ENCODE measurements around the gene ADH6.

Gene ADH6

DNA sequence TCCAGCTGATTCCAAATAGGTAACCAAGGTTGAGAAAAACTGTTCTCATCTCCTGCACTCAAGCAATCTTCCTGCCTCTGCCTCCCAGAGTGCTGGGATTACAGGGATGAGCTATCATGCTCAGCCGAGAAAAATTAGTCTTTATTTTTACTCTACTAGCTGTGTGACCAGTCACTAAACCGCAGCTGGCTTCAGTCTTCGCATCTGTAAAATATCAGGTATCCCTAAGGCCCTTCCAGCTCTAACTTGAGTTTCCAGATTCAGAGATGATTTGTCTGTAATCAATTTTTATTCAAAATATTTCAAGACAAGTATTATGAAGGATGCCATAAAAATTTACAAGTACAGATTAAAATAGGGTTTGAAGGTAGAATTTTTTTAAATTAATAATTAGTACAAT, 3.5 kb downstream of the ADH6 start:
- Histone ChIP-seq H3K27ac (ENCODE audit: insufficient read depth, low read depth, low read length, poor library complexity, severe bottlenecking) (no peak overlapping the region), H3K36me3 (ENCODE audit: control insufficient read depth, insufficient read depth, low read length) (no peaks in the 10 kb centered on the region), H3K4me3 (ENCODE audit: insufficient read depth, low read depth, low read length) (no peak overlapping the region), H3K9me3 (ENCODE audit: control insufficient read depth, low read length) (no peaks in the 10 kb centered on the region), H3K27me3 (ENCODE audit: control insufficient read depth, insufficient read depth, low read length, poor library complexity, severe bottlenecking) (no peaks in the 10 kb centered on the region), H3K4me1 (ENCODE audit: control insufficient read depth, insufficient read depth, low read length) (no peaks in the 10 kb centered on the region)
- 91 to 95% methylated on average over 3 of the region's 3 CpGs for WGBS, 2 experiments

DNA sequence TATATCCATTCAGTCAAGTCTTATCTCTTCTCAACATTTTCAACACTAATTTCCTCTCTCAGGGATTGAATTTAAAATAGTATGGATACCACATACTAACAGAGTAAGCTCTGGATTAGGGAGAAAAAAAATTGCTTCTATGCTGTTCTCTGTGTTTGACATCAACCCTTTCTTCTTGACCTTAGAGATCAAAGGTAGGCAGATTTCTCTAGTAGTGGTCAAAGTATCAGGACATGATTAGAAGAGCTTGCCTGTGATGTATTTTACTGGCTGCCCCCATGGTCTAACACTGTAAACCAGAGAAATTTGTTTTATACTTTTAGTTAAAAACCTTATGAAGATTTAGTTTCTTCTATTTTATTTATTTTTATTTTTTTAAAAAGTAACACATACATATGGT, 8.3 kb downstream of the ADH6 start:
- H3K4me1 ChIP-seq (ENCODE audit: control insufficient read depth, insufficient read depth, low read length): no peaks in the 10 kb centered on the region
- no peaks in the 10 kb centered on the region for H3K36me3 ChIP-seq (ENCODE audit: control insufficient read depth, insufficient read depth, low read length)
- no peak overlapping the region for H3K27ac ChIP-seq (ENCODE audit: insufficient read depth, low read depth, low read length, poor library complexity, severe bottlenecking)
- no peaks in the 10 kb centered on the region for H3K9me3 ChIP-seq (ENCODE audit: control insufficient read depth, low read length)
- H3K4me3 ChIP-seq (ENCODE audit: insufficient read depth, low read depth, low read length): no peak overlapping the region
- H3K27me3 ChIP-seq (ENCODE audit: control insufficient read depth, insufficient read depth, low read length, poor library complexity, severe bottlenecking): no peaks in the 10 kb centered on the region

- Histone ChIP-seq H3K27me3 (ENCODE audit: control insufficient read depth, insufficient read depth, low read length, poor library complexity, severe bottlenecking) (no peaks in the 10 kb centered on the region), H3K27ac (ENCODE audit: insufficient read depth, low read depth, low read length, poor library complexity, severe bottlenecking) (no peak overlapping the region), H3K4me3 (ENCODE audit: insufficient read depth, low read depth, low read length) (no peak overlapping the region), H3K4me1 (ENCODE audit: control insufficient read depth, insufficient read depth, low read length) (no peaks in the 10 kb centered on the region), H3K9me3 (ENCODE audit: control insufficient read depth, low read length) (no peaks in the 10 kb centered on the region), H3K36me3 (ENCODE audit: control insufficient read depth, insufficient read depth, low read length) (no peaks in the 10 kb centered on the region)
- WGBS, 2 experiments: 100% methylated on average over 1 of the region's 1 CpG
Observed at GRCh38 chr4:99209671-99210070, 9.4 kb downstream of the ADH6 start.

GRCh38 chr4:99208719-99209075, 10.3 kb downstream of the ADH6 start:
- Histone ChIP-seq H3K4me1 (ENCODE audit: control insufficient read depth, insufficient read depth, low read length) (no peaks in the 10 kb centered on the region), H3K4me3 (ENCODE audit: insufficient read depth, low read depth, low read length) (no peak overlapping the region), H3K9me3 (ENCODE audit: control insufficient read depth, low read length) (no peaks in the 10 kb centered on the region), H3K27me3 (ENCODE audit: control insufficient read depth, insufficient read depth, low read length, poor library complexity, severe bottlenecking) (no peaks in the 10 kb centered on the region), H3K36me3 (ENCODE audit: control insufficient read depth, insufficient read depth, low read length) (no peaks in the 10 kb centered on the region), H3K27ac (ENCODE audit: insufficient read depth, low read depth, low read length, poor library complexity, severe bottlenecking) (no peak overlapping the region)
- 79% methylated on average over 1 of the region's 2 CpGs for WGBS, 2 experiments

GRCh38 chr4:99207911-99208718, 10.9 kb downstream of the ADH6 start:
- no peaks in the 10 kb centered on the region for H3K36me3 ChIP-seq (ENCODE audit: control insufficient read depth, insufficient read depth, low read length)
- no peak overlapping the region for H3K27ac ChIP-seq (ENCODE audit: insufficient read depth, low read depth, low read length, poor library complexity, severe bottlenecking)
- H3K4me3 ChIP-seq (ENCODE audit: insufficient read depth, low read depth, low read length): no peak overlapping the region
- whole genome bisulfite sequencing, 2 experiments: 92 to 93% methylated on average over 9 to 10 of the region's 10 CpGs
- H3K4me1 ChIP-seq (ENCODE audit: control insufficient read depth, insufficient read depth, low read length): no peaks in the 10 kb centered on the region
- no peaks in the 10 kb centered on the region for H3K27me3 ChIP-seq (ENCODE audit: control insufficient read depth, insufficient read depth, low read length, poor library complexity, severe bottlenecking)
- H3K9me3 ChIP-seq (ENCODE audit: control insufficient read depth, low read length): no peaks in the 10 kb centered on the region

GRCh38 chr4:99207069-99207743, 11.8 kb downstream of the ADH6 start:
- H3K27me3 ChIP-seq (ENCODE audit: control insufficient read depth, insufficient read depth, low read length, poor library complexity, severe bottlenecking): no peaks in the 10 kb centered on the region
- H3K4me1 ChIP-seq (ENCODE audit: control insufficient read depth, insufficient read depth, low read length): no peaks in the 10 kb centered on the region
- H3K9me3 ChIP-seq (ENCODE audit: control insufficient read depth, low read length): no peaks in the 10 kb centered on the region
- no peak overlapping the region for H3K4me3 ChIP-seq (ENCODE audit: insufficient read depth, low read depth, low read length)
- 47 to 52% methylated on average over 2 of the region's 4 CpGs for WGBS, 2 experiments
- H3K27ac ChIP-seq (ENCODE audit: insufficient read depth, low read depth, low read length, poor library complexity, severe bottlenecking): no peak overlapping the region
- H3K36me3 ChIP-seq (ENCODE audit: control insufficient read depth, insufficient read depth, low read length): no peaks in the 10 kb centered on the region

- Histone ChIP-seq H3K4me3 (ENCODE audit: insufficient read depth, low read depth, low read length) (no peak overlapping the region), H3K27ac (ENCODE audit: insufficient read depth, low read depth, low read length, poor library complexity, severe bottlenecking) (no peak overlapping the region), H3K4me1 (ENCODE audit: control insufficient read depth, insufficient read depth, low read length) (no peaks in the 10 kb centered on the region), H3K27me3 (ENCODE audit: control insufficient read depth, insufficient read depth, low read length, poor library complexity, severe bottlenecking) (no peaks in the 10 kb centered on the region), H3K36me3 (ENCODE audit: control insufficient read depth, insufficient read depth, low read length) (no peaks in the 10 kb centered on the region), H3K9me3 (ENCODE audit: control insufficient read depth, low read length) (no peaks in the 10 kb centered on the region)
- 93 to 95% methylated on average over 3 to 5 of the region's 5 CpGs for WGBS, 2 experiments
Observed at GRCh38 chr4:99205153-99205979, 13.7 kb downstream of the ADH6 start.

DNA sequence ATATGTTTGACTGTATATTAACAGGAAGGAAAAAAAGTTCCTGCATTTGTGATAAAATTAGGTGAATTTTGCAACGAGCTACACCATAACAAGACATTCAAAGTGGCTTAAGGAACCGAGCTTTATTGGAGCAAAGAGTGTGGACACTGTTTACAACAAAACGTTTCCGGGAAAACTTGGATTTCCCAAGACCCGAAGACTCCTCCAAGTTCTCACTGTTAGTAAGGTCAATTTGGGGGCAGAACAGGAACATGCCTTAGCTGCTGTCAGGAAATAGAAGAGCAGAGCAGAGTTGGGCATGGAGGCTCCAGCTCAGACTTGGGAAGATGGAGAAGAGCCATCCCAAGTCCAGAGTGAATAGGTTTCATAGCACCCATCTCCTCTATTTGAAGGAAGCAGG, 16.5 kb downstream of the ADH6 start:
- Histone ChIP-seq H3K4me3 (ENCODE audit: insufficient read depth, low read depth, low read length) (no peak overlapping the region), H3K36me3 (ENCODE audit: control insufficient read depth, insufficient read depth, low read length) (no peaks in the 10 kb centered on the region), H3K27ac (ENCODE audit: insufficient read depth, low read depth, low read length, poor library complexity, severe bottlenecking) (no peak overlapping the region), H3K9me3 (ENCODE audit: control insufficient read depth, low read length) (no peaks in the 10 kb centered on the region), H3K27me3 (ENCODE audit: control insufficient read depth, insufficient read depth, low read length, poor library complexity, severe bottlenecking) (no peaks in the 10 kb centered on the region), H3K4me1 (ENCODE audit: control insufficient read depth, insufficient read depth, low read length) (no peaks in the 10 kb centered on the region)
- WGBS, 2 experiments: 88 to 97% methylated on average over 5 of the region's 5 CpGs

DNA sequence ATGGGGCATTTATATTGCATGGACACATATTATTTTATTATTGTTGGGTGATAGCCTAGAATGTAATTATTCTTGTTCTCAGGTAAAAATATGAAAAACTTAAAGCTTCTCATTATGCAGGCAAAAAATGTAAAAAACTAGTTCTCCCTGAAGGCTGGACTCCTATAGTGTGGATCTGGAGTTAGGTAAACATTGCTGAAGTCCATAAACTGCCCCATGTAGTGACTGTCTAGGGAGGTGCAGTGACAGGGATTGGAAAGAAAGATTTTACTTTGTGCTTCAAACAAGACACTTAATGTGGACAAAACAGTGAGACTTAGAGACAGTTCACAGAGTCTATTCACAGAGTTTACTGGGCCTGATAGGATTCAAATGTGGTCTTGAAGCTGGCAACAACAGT, 17.0 kb downstream of the ADH6 start:
- H3K4me3 ChIP-seq (ENCODE audit: insufficient read depth, low read depth, low read length): no peak overlapping the region
- no peaks in the 10 kb centered on the region for H3K4me1 ChIP-seq (ENCODE audit: control insufficient read depth, insufficient read depth, low read length)
- no peaks in the 10 kb centered on the region for H3K9me3 ChIP-seq (ENCODE audit: control insufficient read depth, low read length)
- no peaks in the 10 kb centered on the region for H3K27me3 ChIP-seq (ENCODE audit: control insufficient read depth, insufficient read depth, low read length, poor library complexity, severe bottlenecking)
- no peaks in the 10 kb centered on the region for H3K36me3 ChIP-seq (ENCODE audit: control insufficient read depth, insufficient read depth, low read length)
- H3K27ac ChIP-seq (ENCODE audit: insufficient read depth, low read depth, low read length, poor library complexity, severe bottlenecking): no peak overlapping the region

GRCh38 chr4:99201690-99202089, 17.4 kb downstream of the ADH6 start:
- WGBS, 2 experiments: 87 to 100% methylated on average over 1 to 3 of the region's 3 CpGs

More at GRCh38 chr4:99201690-99202089, 17.4 kb downstream of the ADH6 start:
- Histone ChIP-seq H3K27ac (ENCODE audit: insufficient read depth, low read depth, low read length, poor library complexity, severe bottlenecking) (no peak overlapping the region), H3K4me1 (ENCODE audit: control insufficient read depth, insufficient read depth, low read length) (no peaks in the 10 kb centered on the region), H3K9me3 (ENCODE audit: control insufficient read depth, low read length) (no peaks in the 10 kb centered on the region), H3K36me3 (ENCODE audit: control insufficient read depth, insufficient read depth, low read length) (no peaks in the 10 kb centered on the region), H3K4me3 (ENCODE audit: insufficient read depth, low read depth, low read length) (no peak overlapping the region), H3K27me3 (ENCODE audit: control insufficient read depth, insufficient read depth, low read length, poor library complexity, severe bottlenecking) (no peaks in the 10 kb centered on the region)
